Sigmoid colon (tissue), 7 donors: ENCODE results near the gene ARSI. TPM values are rescaled to one million over a fixed set of nuclear protein-coding genes. Genes with fewer than 3 reads are reported as not detected.

ENCODE experiments used
- DNase-seq: peaks from one replicate; pipeline ENCODE4 v3.0.0-alpha.2; 2019
- H3K27ac ChIP-seq, 4 donors: fragments of 200-600 bp; sonication (generic); one replicate each; pipeline ENCODE4 v1.5.1; 2016 to 2019; ENCODE audit warnings: mild to moderate bottlenecking in 1 of 4
- H3K27me3 ChIP-seq, 3 donors: fragments of 200-600 bp; sonication (generic); one replicate each; pipeline ENCODE4 v1.5.1; 2019; ENCODE audit warnings: mild to moderate bottlenecking in 1 of 3
- H3K36me3 ChIP-seq, 4 donors: fragments of 200-600 bp; sonication (generic); one replicate each; pipeline ENCODE4 v1.5.1; 2016 to 2019
- H3K4me1 ChIP-seq, 4 donors: fragments of 200-600 bp; sonication (generic); one replicate each; pipeline ENCODE4 v1.5.1; 2017 to 2019
- H3K4me3 ChIP-seq, 4 donors: fragments of 200-600 bp; sonication (generic); one replicate each; pipeline ENCODE4 v1.5.1; 2017 to 2019; ENCODE audit warnings: mild to moderate bottlenecking in 2 of 4, moderate library complexity in 1 of 4
- H3K9me3 ChIP-seq, 4 donors: fragments of 200-600 bp in 3 of 4; sonication (generic) in 3 of 4; one replicate each; pipeline versions ENCODE4 v1.5.1 to v1.6.1; 2013 to 2019
- EP300 ChIP-seq, 4 donors: sonication (generic); formaldehyde crosslinking; IDR thresholded peaks; one replicate each; pipeline ENCODE4 v1.6.1; 2017; ENCODE audit warnings: antibody characterized with exemption in 4 of 4
- POLR2A ChIP-seq, 2 donors: fragments of 450-650 bp; IDR thresholded peaks; one replicate each; pipeline ENCODE4 v1.6.1; 2016; ENCODE audit warnings: antibody characterized with exemption in 2 of 2, mild to moderate bottlenecking in 2 of 2, moderate library complexity in 2 of 2
- POLR2AphosphoS5 ChIP-seq, 4 donors: sonication (generic); formaldehyde crosslinking; IDR thresholded peaks; one replicate each; pipeline ENCODE4 v1.6.1; 2017; ENCODE audit warnings: antibody characterized with exemption in 4 of 4
- WGBS, 2 donors: extraction: QIAGEN DNeasy Blood & Tissue Kit; methylation state at CpG; one replicate each; pipeline ENCODE4 v1.1.7; 2013; 5-methylcytosine and 5-hydroxymethylcytosine counted together
- intact Hi-C: fragments of 100-400 bp; cut with DNase I; formaldehyde crosslinking; loops from one replicate; pipeline ENCODE4 v1.15.1; 2023
- polyA plus RNA-seq, 3 donors: library from polyadenylated mRNA; stranded (reverse); fragments of 200-250 nt; gene quantifications; one replicate each; pipeline ENCODE4 v1.2.3, GENCODE V29; 2013
- total RNA-seq, 4 donors: library from RNA; depleted of rRNA; stranded (reverse); fragments of >200 nt; gene quantifications; one replicate each; pipeline ENCODE4 v1.1.0, GENCODE V29; 2016
- TF ChIP-seq, protein P1 (sequence below), 4 experiments: fragments of 450-650 bp in 3 of 4; fragments of 200-600 bp in 1 of 4; IDR thresholded peaks; one replicate each; pipeline ENCODE4 v1.5.1; 2016 to 2019; ENCODE audit warnings: antibody characterized with exemption in 4 of 4, mild to moderate bottlenecking in 3 of 4, moderate library complexity in 2 of 4
- donor health status: healthy with polysubstance abuse.
- donor health status: Bipolar disorder and iron deficiency.
- donor health status: healthy.

ARSI gene
- total and polyA plus RNA-seq, 7 donors = 0.63 to 3.3 (median 1.5) TPM; not detected in 2

GRCh38 chr5:150328515-150328914, 25.8 kb upstream of the ARSI start:
- Histone ChIP-seq H3K36me3 (no peaks in the 10 kb centered on the region), H3K27ac (no peak overlapping the region), H3K4me3 (no peak overlapping the region), H3K9me3 (no peaks in the 10 kb centered on the region), H3K27me3 (no peaks in the 10 kb centered on the region), H3K4me1 (no peaks in the 10 kb centered on the region)
- TF ChIP-seq EP300 (IDR thresholded peaks at IDR 0.05) (no peak), POLR2A (IDR thresholded peaks at IDR 0.05) (no peak), POLR2AphosphoS5 (IDR thresholded peaks at IDR 0.05) (no peak)
- TF ChIP-seq, protein P1, sequence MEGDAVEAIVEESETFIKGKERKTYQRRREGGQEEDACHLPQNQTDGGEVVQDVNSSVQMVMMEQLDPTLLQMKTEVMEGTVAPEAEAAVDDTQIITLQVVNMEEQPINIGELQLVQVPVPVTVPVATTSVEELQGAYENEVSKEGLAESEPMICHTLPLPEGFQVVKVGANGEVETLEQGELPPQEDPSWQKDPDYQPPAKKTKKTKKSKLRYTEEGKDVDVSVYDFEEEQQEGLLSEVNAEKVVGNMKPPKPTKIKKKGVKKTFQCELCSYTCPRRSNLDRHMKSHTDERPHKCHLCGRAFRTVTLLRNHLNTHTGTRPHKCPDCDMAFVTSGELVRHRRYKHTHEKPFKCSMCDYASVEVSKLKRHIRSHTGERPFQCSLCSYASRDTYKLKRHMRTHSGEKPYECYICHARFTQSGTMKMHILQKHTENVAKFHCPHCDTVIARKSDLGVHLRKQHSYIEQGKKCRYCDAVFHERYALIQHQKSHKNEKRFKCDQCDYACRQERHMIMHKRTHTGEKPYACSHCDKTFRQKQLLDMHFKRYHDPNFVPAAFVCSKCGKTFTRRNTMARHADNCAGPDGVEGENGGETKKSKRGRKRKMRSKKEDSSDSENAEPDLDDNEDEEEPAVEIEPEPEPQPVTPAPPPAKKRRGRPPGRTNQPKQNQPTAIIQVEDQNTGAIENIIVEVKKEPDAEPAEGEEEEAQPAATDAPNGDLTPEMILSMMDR (IDR thresholded peaks at IDR 0.05) = no peak
- intact Hi-C loops = no loop called here
- DNase-seq = no peak
- WGBS, 2 donors = 92 to 95% methylated on average over 2 of the region's 2 CpGs

- Histone ChIP-seq H3K27ac (no peak overlapping the region), H3K27me3 (no peaks in the 10 kb centered on the region), H3K4me1 (no peaks in the 10 kb centered on the region), H3K4me3 (no peak overlapping the region), H3K36me3 (no peaks in the 10 kb centered on the region), H3K9me3 (no peaks in the 10 kb centered on the region)
- WGBS, 2 donors = 68 to 76% methylated on average over 3 of the region's 3 CpGs
- intact Hi-C loops = no loop called here
- TF ChIP-seq POLR2AphosphoS5 (IDR thresholded peaks at IDR 0.05) = no peak
- TF ChIP-seq, protein P1 (IDR thresholded peaks at IDR 0.05) = no peak
- no peak for TF ChIP-seq EP300 (IDR thresholded peaks at IDR 0.05)
- no peak for TF ChIP-seq POLR2A (IDR thresholded peaks at IDR 0.05)
- no peak for DNase-seq
These were observed 24.4 kb upstream of the ARSI start for GRCh38 chr5:150327139-150327538.

GRCh38 chr5:150326707-150327106, 24.0 kb upstream of the ARSI start:
- Histone ChIP-seq H3K4me1 (no peaks in the 10 kb centered on the region), H3K27ac (no peak overlapping the region), H3K36me3 (no peaks in the 10 kb centered on the region), H3K27me3 (no peaks in the 10 kb centered on the region), H3K4me3 (no peak overlapping the region), H3K9me3 (no peaks in the 10 kb centered on the region)
- WGBS, 2 donors = 56 to 63% methylated on average over 2 of the region's 2 CpGs
- intact Hi-C loops = no loop called here
- TF ChIP-seq, protein P1 (IDR thresholded peaks at IDR 0.05) = no peak
- TF ChIP-seq EP300 (IDR thresholded peaks at IDR 0.05) = no peak
- TF ChIP-seq POLR2AphosphoS5 (IDR thresholded peaks at IDR 0.05) = no peak
- TF ChIP-seq POLR2A (IDR thresholded peaks at IDR 0.05) = no peak
- no peak for DNase-seq

- 84% methylated on average over 4 of the region's 4 CpGs for WGBS, 2 donors
- Histone ChIP-seq H3K27me3 (no peaks in the 10 kb centered on the region), H3K4me3 (no peak overlapping the region), H3K9me3 (no peaks in the 10 kb centered on the region), H3K4me1 (peaks cover 0 to 3% (median 0%) of the 10 kb centered on the region in 4 donors), H3K27ac (no peak overlapping the region), H3K36me3 (no peaks in the 10 kb centered on the region)
- intact Hi-C loops = no loop called here
- DNase-seq = no peak
- TF ChIP-seq POLR2AphosphoS5 (IDR thresholded peaks at IDR 0.05) = no peak
- TF ChIP-seq, protein P1 (IDR thresholded peaks at IDR 0.05) = no peak
- no peak for TF ChIP-seq POLR2A (IDR thresholded peaks at IDR 0.05)
- TF ChIP-seq EP300 (IDR thresholded peaks at IDR 0.05) = no peak
These were observed 22.7 kb upstream of the ARSI start for GRCh38 chr5:150325426-150325825.

- no peak for DNase-seq
- no peaks in the 10 kb centered on the region for H3K36me3 ChIP-seq
- no peak overlapping the region for H3K27ac ChIP-seq
- WGBS, 2 donors = 64 to 89% methylated on average over 8 of the region's 8 CpGs
- no peaks in the 10 kb centered on the region for H3K27me3 ChIP-seq
- no peak overlapping the region for H3K4me3 ChIP-seq
- intact Hi-C loops = no loop called here
- no peak for TF ChIP-seq POLR2AphosphoS5 (IDR thresholded peaks at IDR 0.05)
- peaks cover 0 to 17% (median 3%) of the 10 kb centered on the region in 4 donors for H3K4me1 ChIP-seq
- H3K9me3 ChIP-seq = no peaks in the 10 kb centered on the region
These were observed 21.1 kb upstream of the ARSI start for GRCh38 chr5:150323819-150324218.
